ENCODE results near the gene TRIM34.
"Not testable (repeated sequence)": the region's sequence is repeated elsewhere in the genome, so short reads cannot be mapped to it uniquely, and the experiment has no call there.

DNA sequence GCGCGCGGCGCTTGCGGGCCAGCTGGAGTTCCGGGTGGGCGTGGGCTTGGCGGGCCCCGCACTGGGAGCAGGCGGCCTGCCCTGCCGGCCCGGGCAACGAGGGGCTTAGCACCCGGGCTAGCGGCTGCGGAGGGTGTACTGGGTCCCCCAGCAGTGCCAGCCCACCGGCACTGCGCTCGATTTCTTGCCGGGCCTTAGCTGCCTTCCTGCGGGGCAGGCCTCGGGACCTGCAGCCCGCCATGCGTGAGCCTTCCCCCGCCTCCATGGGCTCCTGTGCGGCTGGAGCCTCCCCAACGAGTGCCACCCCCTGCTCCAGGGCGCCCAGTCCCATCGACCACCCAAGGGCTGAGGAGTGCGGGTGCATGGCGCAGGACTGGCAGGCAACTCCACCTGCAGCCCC is 34.9 kb upstream of the TRIM34 start:
- TF ChIP-seq, protein P1, sequence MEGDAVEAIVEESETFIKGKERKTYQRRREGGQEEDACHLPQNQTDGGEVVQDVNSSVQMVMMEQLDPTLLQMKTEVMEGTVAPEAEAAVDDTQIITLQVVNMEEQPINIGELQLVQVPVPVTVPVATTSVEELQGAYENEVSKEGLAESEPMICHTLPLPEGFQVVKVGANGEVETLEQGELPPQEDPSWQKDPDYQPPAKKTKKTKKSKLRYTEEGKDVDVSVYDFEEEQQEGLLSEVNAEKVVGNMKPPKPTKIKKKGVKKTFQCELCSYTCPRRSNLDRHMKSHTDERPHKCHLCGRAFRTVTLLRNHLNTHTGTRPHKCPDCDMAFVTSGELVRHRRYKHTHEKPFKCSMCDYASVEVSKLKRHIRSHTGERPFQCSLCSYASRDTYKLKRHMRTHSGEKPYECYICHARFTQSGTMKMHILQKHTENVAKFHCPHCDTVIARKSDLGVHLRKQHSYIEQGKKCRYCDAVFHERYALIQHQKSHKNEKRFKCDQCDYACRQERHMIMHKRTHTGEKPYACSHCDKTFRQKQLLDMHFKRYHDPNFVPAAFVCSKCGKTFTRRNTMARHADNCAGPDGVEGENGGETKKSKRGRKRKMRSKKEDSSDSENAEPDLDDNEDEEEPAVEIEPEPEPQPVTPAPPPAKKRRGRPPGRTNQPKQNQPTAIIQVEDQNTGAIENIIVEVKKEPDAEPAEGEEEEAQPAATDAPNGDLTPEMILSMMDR (IDR thresholded peaks at IDR 0.05): not testable (repeated sequence)
- TF ChIP-seq POLR2A (IDR thresholded peaks at IDR 0.05): not testable (repeated sequence)

All from esophagus squamous epithelium (tissue), 4 donors.